ENCODE results near the gene ETS1.

Gene ETS1

GRCh38 chr11:128497061-128497775, 90.1 kb downstream of the ETS1 start:
- Histone ChIP-seq H3K4me3 (ENCODE audit: low read length) (no peak overlapping the region), H2AFZ (ENCODE audit: low read depth, low read length) (no peak overlapping the region), H3K36me3 (ENCODE audit: insufficient read depth, low read length) (no peaks in the 10 kb centered on the region), H3K27me3 (ENCODE audit: insufficient read depth, low read length) (peaks cover 5% of the 10 kb centered on the region), H3K9me3 (ENCODE audit: low read length) (no peaks in the 10 kb centered on the region), H3K4me1 (ENCODE audit: insufficient read depth, low read length) (peaks cover 10% of the 10 kb centered on the region)

- Histone ChIP-seq H2AFZ (ENCODE audit: low read depth, low read length) (no peak overlapping the region), H3K27me3 (ENCODE audit: insufficient read depth, low read length) (peaks cover 5% of the 10 kb centered on the region), H3K9me3 (ENCODE audit: low read length) (no peaks in the 10 kb centered on the region), H3K4me1 (ENCODE audit: insufficient read depth, low read length) (peaks cover 8% of the 10 kb centered on the region), H3K36me3 (ENCODE audit: insufficient read depth, low read length) (no peaks in the 10 kb centered on the region), H3K4me3 (ENCODE audit: low read length) (no peak overlapping the region)
These were observed 90.7 kb downstream of the ETS1 start for GRCh38 chr11:128496692-128497060.

GRCh38 chr11:128496249-128496648, 91.1 kb downstream of the ETS1 start:
- Histone ChIP-seq H3K36me3 (ENCODE audit: insufficient read depth, low read length) (no peaks in the 10 kb centered on the region), H2AFZ (ENCODE audit: low read depth, low read length) (no peak overlapping the region), H3K27me3 (ENCODE audit: insufficient read depth, low read length) (peaks cover 5% of the 10 kb centered on the region), H3K9me3 (ENCODE audit: low read length) (no peaks in the 10 kb centered on the region), H3K4me1 (ENCODE audit: insufficient read depth, low read length) (peaks cover 8% of the 10 kb centered on the region), H3K4me3 (ENCODE audit: low read length) (no peak overlapping the region)

DNA sequence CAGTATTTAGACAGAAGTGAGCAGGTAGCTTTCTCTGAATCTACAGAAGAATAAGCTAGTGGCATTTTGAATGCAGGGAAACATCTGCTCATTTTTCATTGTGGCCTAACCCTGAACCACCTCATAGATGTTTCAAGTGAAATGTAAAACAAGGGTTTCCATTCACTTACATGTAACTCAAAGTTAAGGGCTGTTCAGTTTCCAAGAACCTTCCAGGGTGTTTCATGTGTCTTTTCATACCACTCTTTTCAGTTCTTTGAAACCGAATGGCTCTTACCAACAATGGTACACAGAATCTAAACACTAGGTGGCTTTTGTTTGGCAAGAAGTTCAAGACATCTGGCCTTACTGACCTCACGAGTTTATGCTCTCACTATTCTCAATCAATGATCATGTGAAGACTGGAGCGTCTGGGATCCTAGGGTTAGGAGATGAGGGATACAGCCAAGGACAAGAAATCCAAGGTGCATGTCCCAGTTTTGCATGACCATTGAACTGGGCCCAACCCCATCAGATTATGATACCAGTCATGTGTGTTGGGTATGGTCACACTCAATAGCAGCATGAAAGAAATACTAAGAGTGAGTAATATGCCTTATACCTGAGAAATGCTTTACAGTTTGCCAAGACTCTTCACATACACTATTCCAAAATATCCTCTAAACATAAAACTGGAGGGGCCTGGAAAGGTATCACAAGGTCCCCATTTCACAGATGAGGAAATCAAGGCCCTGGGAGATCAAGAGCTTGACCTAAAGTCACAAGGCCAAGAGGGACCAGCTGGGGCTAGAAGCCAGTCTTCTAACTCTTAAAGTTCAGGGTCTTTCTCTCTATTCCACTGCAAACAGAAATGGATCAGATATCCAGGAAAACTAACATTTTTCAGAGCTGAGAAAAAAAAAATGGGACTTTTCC, 92.7 kb downstream of the ETS1 start:
- H3K9me3 ChIP-seq (ENCODE audit: low read length), result no peaks in the 10 kb centered on the region
- H2AFZ ChIP-seq (ENCODE audit: low read depth, low read length), result no peak overlapping the region
- H3K4me3 ChIP-seq (ENCODE audit: low read length), result no peak overlapping the region
- H3K27me3 ChIP-seq (ENCODE audit: insufficient read depth, low read length), result peaks cover 5% of the 10 kb centered on the region
- peaks cover 2% of the 10 kb centered on the region for H3K36me3 ChIP-seq (ENCODE audit: insufficient read depth, low read length)
- peaks cover 8% of the 10 kb centered on the region for H3K4me1 ChIP-seq (ENCODE audit: insufficient read depth, low read length)

DNA sequence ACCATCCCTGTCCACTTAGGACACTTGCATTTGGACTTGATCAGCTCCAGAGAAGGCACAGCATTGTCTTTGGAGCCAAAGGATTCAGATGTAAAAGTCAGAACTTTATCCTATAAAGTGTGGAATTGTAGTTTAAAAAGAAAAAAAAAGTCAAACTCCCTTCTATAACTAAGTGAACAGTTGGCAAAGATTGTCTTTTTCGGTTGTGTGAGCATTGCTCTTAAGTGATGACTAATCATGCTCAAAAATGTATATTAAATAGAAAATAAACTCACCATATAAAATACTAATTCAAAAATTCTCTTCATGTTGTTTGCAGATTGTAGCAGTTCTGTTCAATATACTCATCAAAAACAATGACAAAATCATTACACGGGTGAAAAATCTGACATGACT, 93.8 kb downstream of the ETS1 start:
- H3K4me3 ChIP-seq (ENCODE audit: low read length), result no peak overlapping the region
- H3K36me3 ChIP-seq (ENCODE audit: insufficient read depth, low read length), result peaks cover 2% of the 10 kb centered on the region
- no peak overlapping the region for H2AFZ ChIP-seq (ENCODE audit: low read depth, low read length)
- peaks cover 5% of the 10 kb centered on the region for H3K27me3 ChIP-seq (ENCODE audit: insufficient read depth, low read length)
- peaks cover 8% of the 10 kb centered on the region for H3K4me1 ChIP-seq (ENCODE audit: insufficient read depth, low read length)
- H3K9me3 ChIP-seq (ENCODE audit: low read length), result no peaks in the 10 kb centered on the region

- peaks cover 8% of the 10 kb centered on the region for H3K4me1 ChIP-seq (ENCODE audit: insufficient read depth, low read length)
- H3K27me3 ChIP-seq (ENCODE audit: insufficient read depth, low read length), result peaks cover 5% of the 10 kb centered on the region
- H3K9me3 ChIP-seq (ENCODE audit: low read length), result no peaks in the 10 kb centered on the region
- H2AFZ ChIP-seq (ENCODE audit: low read depth, low read length), result no peak overlapping the region
- peaks cover 2% of the 10 kb centered on the region for H3K36me3 ChIP-seq (ENCODE audit: insufficient read depth, low read length)
- H3K4me3 ChIP-seq (ENCODE audit: low read length), result no peak overlapping the region
These were observed 94.3 kb downstream of the ETS1 start for GRCh38 chr11:128492903-128493569.

DNA sequence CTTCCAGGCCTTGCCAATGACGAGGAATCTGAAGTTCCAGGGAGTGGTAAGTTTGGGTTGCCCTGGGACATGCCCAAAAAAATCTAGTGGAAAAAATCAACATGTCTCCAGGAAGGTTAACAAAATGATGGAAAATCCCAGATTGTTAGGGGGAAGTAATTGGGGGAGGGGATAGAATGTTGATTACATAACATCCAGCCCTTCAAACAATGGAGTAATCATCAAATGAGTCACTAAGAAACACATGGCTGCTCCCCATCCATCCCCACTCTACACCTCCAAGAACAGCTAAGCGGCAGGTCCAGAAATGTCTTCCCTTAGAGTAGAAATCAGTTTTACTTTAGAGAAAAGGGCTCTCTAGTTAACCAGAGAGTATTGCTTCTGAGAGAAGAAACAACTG, 94.9 kb downstream of the ETS1 start:
- peaks cover 2% of the 10 kb centered on the region for H3K36me3 ChIP-seq (ENCODE audit: insufficient read depth, low read length)
- no peak overlapping the region for H2AFZ ChIP-seq (ENCODE audit: low read depth, low read length)
- H3K27me3 ChIP-seq (ENCODE audit: insufficient read depth, low read length), result peaks cover 5% of the 10 kb centered on the region
- no peak overlapping the region for H3K4me3 ChIP-seq (ENCODE audit: low read length)
- peaks cover 8% of the 10 kb centered on the region for H3K4me1 ChIP-seq (ENCODE audit: insufficient read depth, low read length)
- no peaks in the 10 kb centered on the region for H3K9me3 ChIP-seq (ENCODE audit: low read length)

DNA sequence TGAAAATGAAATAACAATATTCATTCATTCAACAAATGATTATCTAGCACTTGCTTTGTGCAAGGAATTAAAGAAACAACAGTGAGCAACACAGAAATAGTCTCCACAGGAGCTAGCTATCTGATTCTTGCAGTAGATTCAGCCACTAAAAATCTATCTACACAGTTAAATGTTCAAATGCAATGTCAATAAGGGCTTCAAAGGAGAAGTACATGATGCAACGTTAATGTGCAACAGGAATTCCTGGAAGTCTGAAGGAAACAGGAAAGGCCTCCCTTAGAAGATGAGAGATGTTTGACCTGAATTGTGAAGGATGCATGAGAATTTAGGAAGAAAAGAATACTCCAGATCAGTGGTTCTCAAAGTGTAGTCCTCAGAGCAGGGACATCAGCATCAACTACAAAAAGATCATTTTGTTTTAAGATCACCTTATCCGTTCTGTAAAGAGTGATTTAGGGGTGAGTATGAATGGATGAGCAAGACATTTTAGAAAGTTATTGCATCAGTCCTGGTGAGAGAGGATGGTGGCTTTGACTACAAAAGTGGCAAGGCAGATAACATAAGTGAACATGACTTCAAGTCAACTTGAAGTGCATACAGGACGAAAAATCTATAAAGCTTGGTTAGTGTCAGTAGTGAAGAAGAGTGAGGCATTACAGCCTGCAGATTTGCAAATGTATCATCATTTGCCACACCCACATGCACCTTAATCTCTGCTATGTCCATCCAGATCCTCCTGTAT, 96.0 kb downstream of the ETS1 start:
- Histone ChIP-seq H2AFZ (ENCODE audit: low read depth, low read length) (no peak overlapping the region), H3K27me3 (ENCODE audit: insufficient read depth, low read length) (peaks cover 4% of the 10 kb centered on the region), H3K36me3 (ENCODE audit: insufficient read depth, low read length) (peaks cover 2% of the 10 kb centered on the region), H3K4me3 (ENCODE audit: low read length) (no peak overlapping the region), H3K4me1 (ENCODE audit: insufficient read depth, low read length) (peaks cover 8% of the 10 kb centered on the region), H3K9me3 (ENCODE audit: low read length) (no peaks in the 10 kb centered on the region)

DNA sequence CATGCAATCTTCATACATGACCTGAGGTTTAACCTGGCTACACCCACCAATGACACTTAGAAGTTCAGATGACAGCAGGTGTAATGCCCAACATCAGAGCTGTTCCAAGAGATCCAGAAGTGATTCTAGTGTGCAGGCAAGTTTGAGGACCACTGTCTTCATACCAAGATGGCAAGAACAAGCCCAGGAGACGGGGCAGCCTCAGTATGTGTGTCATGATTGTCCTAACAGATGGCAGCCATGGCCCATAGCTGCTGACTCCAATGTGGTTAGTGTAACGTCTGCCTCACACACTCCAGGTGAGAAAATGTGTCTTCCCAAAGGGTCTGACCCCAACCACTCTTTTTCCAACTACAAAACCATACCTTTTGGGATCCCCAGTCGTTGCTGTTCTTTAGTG, 97.3 kb downstream of the ETS1 start:
- peaks cover 6% of the 10 kb centered on the region for H3K36me3 ChIP-seq (ENCODE audit: insufficient read depth, low read length)
- no peaks in the 10 kb centered on the region for H3K27me3 ChIP-seq (ENCODE audit: insufficient read depth, low read length)
- no peaks in the 10 kb centered on the region for H3K9me3 ChIP-seq (ENCODE audit: low read length)
- no peak overlapping the region for H3K4me3 ChIP-seq (ENCODE audit: low read length)
- peaks cover 8% of the 10 kb centered on the region for H3K4me1 ChIP-seq (ENCODE audit: insufficient read depth, low read length)
- no peak overlapping the region for H2AFZ ChIP-seq (ENCODE audit: low read depth, low read length)

DNA sequence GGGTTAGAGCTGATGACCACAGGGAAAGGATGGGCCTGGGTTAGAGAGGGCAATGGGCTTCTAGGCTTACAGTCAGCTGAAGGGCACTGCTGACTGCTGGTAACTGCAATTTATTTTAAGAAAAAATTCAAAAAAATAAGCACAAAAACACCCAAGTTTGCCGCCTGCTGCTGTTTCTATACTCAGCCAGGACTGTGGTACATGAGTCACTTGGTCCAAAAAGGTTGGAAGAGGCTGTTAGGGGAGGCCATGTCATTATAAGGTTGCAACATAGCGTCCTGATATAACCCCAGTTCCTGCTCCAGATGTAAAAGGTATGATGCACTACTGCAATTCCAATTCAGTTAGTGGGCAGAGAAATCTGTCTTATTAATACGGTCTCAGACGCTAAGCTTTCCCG, 98.9 kb downstream of the ETS1 start:
- Histone ChIP-seq H3K4me1 (ENCODE audit: insufficient read depth, low read length) (no peaks in the 10 kb centered on the region), H3K27me3 (ENCODE audit: insufficient read depth, low read length) (no peaks in the 10 kb centered on the region), H2AFZ (ENCODE audit: low read depth, low read length) (no peak overlapping the region), H3K36me3 (ENCODE audit: insufficient read depth, low read length) (peaks cover 8% of the 10 kb centered on the region), H3K9me3 (ENCODE audit: low read length) (no peaks in the 10 kb centered on the region), H3K4me3 (ENCODE audit: low read length) (no peak overlapping the region)

DNA sequence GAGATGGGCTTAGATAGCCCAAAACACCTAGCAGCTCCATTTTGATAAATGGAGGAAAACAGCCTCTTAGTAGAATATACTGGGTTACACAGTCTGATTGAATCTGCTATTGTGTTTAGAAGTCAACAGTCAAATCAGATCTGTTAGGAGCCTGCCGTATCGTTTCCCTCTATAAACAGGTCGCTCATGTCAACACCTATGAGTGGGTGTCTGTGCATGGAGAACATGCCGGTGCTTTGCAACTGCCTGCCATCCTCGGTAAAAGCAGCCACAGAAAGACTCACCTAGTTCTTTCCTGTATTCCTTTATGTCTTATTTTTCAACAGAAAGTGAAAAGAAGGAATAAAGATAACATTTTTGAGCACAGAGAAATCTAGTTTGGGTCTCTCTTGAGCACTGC, 99.4 kb downstream of the ETS1 start:
- no peaks in the 10 kb centered on the region for H3K4me1 ChIP-seq (ENCODE audit: insufficient read depth, low read length)
- H3K36me3 ChIP-seq (ENCODE audit: insufficient read depth, low read length), result peaks cover 8% of the 10 kb centered on the region
- no peak overlapping the region for H3K4me3 ChIP-seq (ENCODE audit: low read length)
- H3K27me3 ChIP-seq (ENCODE audit: insufficient read depth, low read length), result no peaks in the 10 kb centered on the region
- no peaks in the 10 kb centered on the region for H3K9me3 ChIP-seq (ENCODE audit: low read length)
- H2AFZ ChIP-seq (ENCODE audit: low read depth, low read length), result no peak overlapping the region

GRCh38 chr11:128484172-128484571, 103.2 kb downstream of the ETS1 start:
- Histone ChIP-seq H3K9me3 (ENCODE audit: low read length) (no peaks in the 10 kb centered on the region), H2AFZ (ENCODE audit: low read depth, low read length) (no peak overlapping the region), H3K36me3 (ENCODE audit: insufficient read depth, low read length) (peaks cover 10% of the 10 kb centered on the region), H3K4me3 (ENCODE audit: low read length) (no peak overlapping the region), H3K27me3 (ENCODE audit: insufficient read depth, low read length) (no peaks in the 10 kb centered on the region), H3K4me1 (ENCODE audit: insufficient read depth, low read length) (no peaks in the 10 kb centered on the region)
